Measurements from ENCODE around the gene RGS10. TPM values are rescaled to one million over a fixed set of nuclear protein-coding genes. Genes with fewer than 3 reads are reported as not detected.

Gene RGS10
- total RNA-seq, 1 experiment from 2014 or later, result 36.2 TPM

- no peak for DNase-seq (ENCODE audit: low spot score)
These were observed 24.3 kb downstream of the RGS10 start for GRCh38 chr10:119518176-119518575.

GRCh38 chr10:119517235-119518141 is 25.0 kb downstream of the RGS10 start:
- DNase-seq (ENCODE audit: low spot score), result no peak

DNA sequence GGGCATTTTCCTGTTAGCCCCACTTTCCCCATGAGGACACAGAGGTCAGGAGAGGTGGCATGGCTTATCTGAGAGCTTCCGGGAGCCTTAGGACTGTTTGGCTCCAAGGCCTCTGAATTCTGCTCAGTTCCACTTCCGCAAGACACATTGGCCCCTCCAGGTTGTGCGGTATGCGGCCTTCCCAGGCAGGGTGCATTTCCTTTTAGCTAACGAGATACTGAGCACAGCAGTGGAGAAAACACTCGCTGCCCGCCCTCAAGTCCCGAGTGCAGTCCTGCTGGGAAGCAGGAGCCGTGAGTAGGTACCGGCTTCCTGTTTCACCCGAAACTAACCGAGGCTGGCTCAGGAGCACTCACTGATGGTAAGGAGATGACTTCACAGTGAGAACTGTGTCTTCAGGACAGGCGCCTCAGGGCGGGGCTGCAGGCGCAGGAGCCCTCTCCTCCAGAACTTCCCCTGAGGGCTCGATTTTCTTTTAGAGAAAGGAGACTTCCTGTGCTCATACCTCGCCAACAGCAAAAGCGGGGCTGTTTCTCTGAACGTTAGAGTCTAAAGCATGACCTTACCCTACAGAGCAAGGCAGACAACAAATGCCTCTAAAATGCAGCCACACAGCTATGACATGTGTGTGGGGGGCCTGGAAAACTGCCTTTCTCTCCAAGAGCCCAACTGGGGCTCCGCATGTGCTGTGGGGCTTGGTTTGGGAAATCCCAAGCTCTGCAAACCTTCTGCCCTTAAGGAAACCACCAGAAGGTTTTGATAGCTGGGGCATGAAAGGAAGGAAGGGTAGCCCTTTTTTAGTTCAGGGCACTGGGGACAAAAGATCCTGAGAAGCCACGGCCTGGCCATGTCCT is 25.9 kb downstream of the RGS10 start:
- DNase-seq (ENCODE audit: low spot score), result no peak

- DNase-seq (ENCODE audit: low spot score), result no peak
These were observed 26.9 kb downstream of the RGS10 start for GRCh38 chr10:119515511-119516045.

GRCh38 chr10:119514819-119515218 is 27.7 kb downstream of the RGS10 start:
- no peak for DNase-seq (ENCODE audit: low spot score)

- no peak for DNase-seq (ENCODE audit: low spot score)
These were observed 30.5 kb downstream of the RGS10 start for GRCh38 chr10:119511828-119512515.

- DNase-seq (ENCODE audit: low spot score), result peak; percentile 48
These were observed 32.5 kb downstream of the RGS10 start for GRCh38 chr10:119509909-119510451.

GRCh38 chr10:119507115-119507514 is 35.4 kb downstream of the RGS10 start:
- DNase-seq (ENCODE audit: low spot score), result no peak

DNA sequence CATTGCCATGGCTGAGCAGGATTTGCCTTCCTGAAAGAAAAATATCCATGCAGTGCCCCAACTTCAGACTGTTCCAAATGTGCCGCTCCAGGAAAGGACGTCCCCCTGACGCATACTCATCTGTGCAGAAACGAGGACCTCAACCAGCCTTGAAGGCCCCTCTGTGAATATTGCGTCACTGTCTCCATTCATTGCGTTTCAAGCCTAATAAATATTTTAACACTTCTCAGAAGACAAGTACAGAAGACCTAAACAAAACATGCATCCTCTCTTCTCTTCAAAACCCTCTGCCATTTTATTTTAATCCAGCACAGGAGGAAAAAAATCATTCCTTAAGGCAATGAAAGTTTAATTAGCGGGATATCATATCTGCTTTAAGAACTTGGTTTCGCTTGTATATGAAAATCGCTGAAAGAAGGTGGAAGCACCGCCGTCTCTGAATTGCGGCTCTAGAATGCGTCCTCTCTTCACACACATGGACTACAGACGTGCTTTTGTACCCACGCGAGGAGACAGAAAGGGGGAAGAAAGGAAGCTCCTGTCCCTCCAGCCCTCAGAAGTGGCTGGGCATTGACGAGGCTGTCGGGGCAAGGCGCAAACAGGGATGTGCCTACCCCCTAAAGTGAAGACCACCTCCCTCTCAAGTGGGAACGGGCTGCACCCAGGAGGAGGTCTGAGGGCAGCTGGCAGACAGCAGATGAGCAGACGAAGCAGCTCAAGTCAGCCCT is 36.8 kb downstream of the RGS10 start:
- DNase-seq (ENCODE audit: low spot score), result no peak

DNA sequence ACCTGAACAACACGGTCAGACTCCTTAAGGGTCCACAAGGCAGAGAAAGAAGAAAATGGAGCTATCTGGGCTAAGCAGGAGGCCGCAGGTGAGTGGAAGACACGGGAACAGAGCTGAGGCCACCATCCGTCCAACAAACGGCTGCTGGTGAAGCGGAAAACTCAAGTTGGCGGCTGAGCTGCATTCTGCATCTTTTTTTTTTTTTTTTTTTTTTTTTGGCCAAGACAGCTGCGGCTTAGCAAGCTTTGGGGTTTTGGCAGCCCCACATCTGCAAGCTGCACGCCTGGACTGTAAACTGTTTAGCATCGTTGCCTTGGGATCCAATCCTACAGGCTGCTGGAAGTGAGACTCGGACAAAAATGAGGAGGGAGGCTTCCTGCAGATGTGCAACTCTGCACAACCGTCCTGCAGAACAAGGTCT is 37.4 kb downstream of the RGS10 start:
- no peak for DNase-seq (ENCODE audit: low spot score)

- no peak for DNase-seq (ENCODE audit: low spot score)
These were observed 37.9 kb downstream of the RGS10 start for GRCh38 chr10:119504651-119505050.

DNA sequence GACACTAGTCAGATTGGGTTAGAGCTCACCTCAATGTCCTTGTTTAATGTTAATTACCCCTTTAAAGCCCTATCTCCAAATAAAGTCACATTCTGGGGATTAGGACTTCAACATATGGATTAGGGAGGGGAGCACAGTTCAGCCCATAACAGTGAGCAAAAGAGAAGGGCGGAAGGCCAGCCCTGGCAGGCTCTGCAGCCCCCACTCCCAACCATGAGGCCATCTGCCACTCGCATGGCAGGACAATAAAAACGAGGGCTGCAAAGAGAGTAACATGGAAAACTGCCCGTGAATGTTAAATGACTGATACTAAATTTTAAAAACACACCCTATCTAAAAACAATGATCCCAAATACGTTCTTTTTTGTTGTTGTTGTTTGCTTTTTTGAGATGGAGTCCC is 38.7 kb downstream of the RGS10 start:
- DNase-seq (ENCODE audit: low spot score), result no peak

GRCh38 chr10:119502618-119503155 is 39.8 kb downstream of the RGS10 start:
- no peak for DNase-seq (ENCODE audit: low spot score)

DNA sequence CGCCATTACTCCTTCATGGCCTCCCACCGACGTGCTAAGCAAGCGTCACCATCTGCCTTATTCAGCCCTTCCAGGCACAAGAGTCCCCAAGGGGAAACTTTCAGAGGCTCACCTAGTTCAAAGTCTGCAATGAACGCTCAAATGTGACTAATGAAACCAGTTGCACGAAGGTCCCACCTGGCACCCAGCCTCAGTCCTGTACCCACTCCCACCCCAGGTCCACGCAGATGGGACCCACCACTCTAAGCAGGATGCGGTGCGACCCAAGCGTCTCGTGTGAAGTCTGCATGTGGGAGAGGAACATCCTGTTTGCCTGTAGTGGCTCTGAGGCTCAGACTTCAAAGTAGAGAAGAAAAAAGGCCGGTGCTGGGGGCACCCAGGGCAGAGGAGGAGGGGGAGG is 40.3 kb downstream of the RGS10 start:
- DNase-seq (ENCODE audit: low spot score), result no peak

DNA sequence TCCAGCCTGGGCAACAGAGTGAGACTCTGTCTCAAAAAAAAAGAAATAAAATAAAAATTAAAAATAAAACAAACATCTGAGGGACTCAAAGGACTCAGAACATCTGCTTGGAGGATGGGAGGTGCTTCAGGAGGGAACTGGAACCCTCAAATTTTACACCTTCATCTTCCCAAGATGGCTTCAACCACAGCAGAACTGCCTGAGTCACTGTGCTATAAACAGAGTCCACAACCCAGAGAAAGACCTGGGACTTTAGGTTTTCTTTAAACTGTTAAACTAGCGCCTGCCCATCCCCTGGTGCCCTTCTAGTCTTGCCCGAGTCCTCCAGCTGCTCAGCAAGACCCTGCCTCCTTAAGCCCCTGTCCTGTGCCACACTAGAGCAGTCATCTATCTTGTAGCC is 40.8 kb downstream of the RGS10 start:
- no peak for DNase-seq (ENCODE audit: low spot score)

GRCh38 chr10:119500821-119501220 is 41.7 kb downstream of the RGS10 start:
- no peak for DNase-seq (ENCODE audit: low spot score)

DNA sequence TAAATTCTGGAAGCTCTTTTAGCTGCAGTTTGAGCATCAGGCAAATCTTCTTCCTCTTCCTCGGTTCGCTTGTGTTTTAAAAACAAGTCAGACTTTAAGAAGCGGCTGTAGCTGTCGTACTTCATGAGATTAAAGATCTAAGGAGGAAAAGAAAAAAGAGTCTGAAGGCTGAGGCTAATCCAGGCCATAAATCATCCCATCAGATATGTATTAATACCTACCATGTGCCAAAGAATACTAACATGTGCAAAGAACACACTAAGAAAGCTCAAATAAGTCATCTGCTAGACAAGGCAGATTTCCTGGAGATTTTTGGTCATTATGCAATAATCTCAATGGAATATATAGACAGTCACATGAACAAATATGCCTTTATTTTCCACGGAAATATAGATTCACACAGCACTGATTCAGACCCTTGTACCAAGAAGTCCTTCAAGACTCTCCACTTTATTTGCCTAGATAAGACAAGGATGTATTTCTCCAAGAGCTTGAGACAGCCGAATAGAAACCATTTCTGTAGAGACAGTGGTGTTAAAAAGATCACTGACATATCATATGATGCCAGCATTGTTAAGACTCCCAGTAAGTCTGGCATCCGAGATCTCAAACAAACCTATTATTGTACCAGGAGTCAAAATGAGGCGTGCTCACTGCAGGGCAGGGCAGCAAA is 42.3 kb downstream of the RGS10 start:
- DNase-seq (ENCODE audit: low spot score), result no peak

GRCh38 chr10:119499677-119500002 is 42.9 kb downstream of the RGS10 start:
- DNase-seq (ENCODE audit: low spot score), result no peak

DNA sequence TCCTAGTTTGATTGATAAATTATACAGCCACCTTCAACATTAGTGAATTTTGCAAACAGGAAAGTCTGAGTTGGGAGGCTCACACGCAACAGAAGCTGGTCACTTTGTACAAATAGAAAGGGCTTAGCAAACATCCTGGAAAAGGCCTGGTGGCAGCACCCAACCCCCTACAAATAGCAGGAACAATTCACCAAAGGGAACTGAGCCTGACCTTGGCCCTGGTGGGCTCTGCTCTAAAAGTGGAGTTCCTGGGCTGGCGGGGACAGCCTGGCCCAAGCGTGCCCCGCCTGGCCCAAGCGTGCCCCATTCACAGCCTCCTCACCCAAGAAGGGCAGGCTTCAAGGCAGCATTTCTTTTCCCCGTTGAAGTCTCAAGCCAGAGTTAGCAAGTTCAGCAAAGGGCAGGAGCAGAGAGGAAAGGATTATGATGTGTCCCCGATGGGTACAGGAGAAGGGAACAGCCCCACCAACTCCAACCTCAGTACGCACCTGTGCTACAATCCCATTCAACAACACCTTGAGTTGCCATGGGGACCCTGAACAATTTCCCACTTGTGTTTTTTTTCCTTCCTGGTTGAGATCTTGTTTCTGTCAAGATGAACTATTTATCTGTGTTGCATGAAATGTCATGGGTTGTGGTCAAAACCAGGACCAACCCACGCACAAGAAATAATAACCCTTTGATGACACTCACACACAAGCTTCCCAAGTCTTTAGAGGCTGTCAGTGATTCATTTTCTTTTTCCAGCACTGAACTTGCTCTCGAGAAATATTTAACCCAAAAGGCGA is 43.4 kb downstream of the RGS10 start:
- no peak for DNase-seq (ENCODE audit: low spot score)
